Uterus (tissue), 4 donors: Measurements from ENCODE around the gene SHC2. TPM values are rescaled to one million over a fixed set of nuclear protein-coding genes. Genes with fewer than 3 reads are reported as not detected.

Source experiments
- DNase-seq, 2 donors: peaks; one replicate each; pipeline ENCODE4 v3.0.0-alpha.2; 2019 to 2020
- H3K27ac ChIP-seq, 2 donors: fragments of 200-600 bp; sonication (generic); 1 replicate in 1 of 2; 2 replicates in 1 of 2; pipeline ENCODE4 v1.5.1; 2016 to 2018
- H3K27me3 ChIP-seq, 2 donors: fragments of 200-600 bp; sonication (generic); one replicate each; pipeline ENCODE4 v1.5.1; 2018 to 2019; ENCODE audit warnings: control low read depth in 1 of 2
- H3K36me3 ChIP-seq, 2 donors: fragments of 200-600 bp; sonication (generic); one replicate each; pipeline ENCODE4 v1.5.1; 2019; ENCODE audit warnings: control low read depth in 1 of 2
- H3K4me1 ChIP-seq, 2 donors: fragments of 200-600 bp; sonication (generic); one replicate each; pipeline ENCODE4 v1.5.1; 2018 to 2019; ENCODE audit warnings: control low read depth in 1 of 2
- H3K4me3 ChIP-seq, 2 donors: fragments of 200-600 bp; sonication (generic); 1 replicate in 1 of 2; 2 replicates in 1 of 2; pipeline ENCODE4 v1.5.1; 2018 to 2019; ENCODE audit warnings: mild to moderate bottlenecking in 1 of 2
- H3K9me3 ChIP-seq, 2 donors: fragments of 200-600 bp; sonication (generic); one replicate each; pipeline ENCODE4 v1.5.1; 2019; ENCODE audit warnings: control low read depth in 1 of 2
- POLR2A ChIP-seq, 2 donors: fragments of 450-650 bp; IDR thresholded peaks; one replicate each; pipeline ENCODE4 v1.6.1; 2016; ENCODE audit warnings: antibody characterized with exemption in 2 of 2, mild to moderate bottlenecking in 1 of 2, moderate library complexity in 1 of 2
- intact Hi-C: fragments of 100-400 bp; cut with DNase I; formaldehyde crosslinking; loops from one replicate; pipeline ENCODE4 v1.15.1; 2023; ENCODE audit warnings: low total_unique reads
- small RNA-seq: library from RNA; depleted of rRNA; stranded (forward); fragments of <200 nt; gene quantifications from one replicate; pipeline ENCODE3, GENCODE V24; 2016
- total RNA-seq, 4 donors: library from RNA; depleted of rRNA in 3 of 4; stranded (reverse); fragments of >200 nt in 3 of 4; gene quantifications; one replicate each; pipeline versions ENCODE4 v1.1.0 to v1.2.4, GENCODE V29; 2014 to 2023
- TF ChIP-seq, protein P1 (sequence below), 4 experiments: fragments of 200-600 bp in 2 of 4; fragments of 450-650 bp in 2 of 4; sonication (generic) in 2 of 4; IDR thresholded peaks; one replicate each; pipeline ENCODE4 v1.5.1; 2016 to 2019; ENCODE audit warnings: antibody characterized with exemption in 4 of 4, mild to moderate bottlenecking in 2 of 4, moderate library complexity in 1 of 4
- donor health status: DM: yes; HTN: yes; CAD: no.

SHC2 gene
- total RNA-seq, 4 donors from 2014 or later = 2.9 to 43.6 (median 8.4) TPM

DNA sequence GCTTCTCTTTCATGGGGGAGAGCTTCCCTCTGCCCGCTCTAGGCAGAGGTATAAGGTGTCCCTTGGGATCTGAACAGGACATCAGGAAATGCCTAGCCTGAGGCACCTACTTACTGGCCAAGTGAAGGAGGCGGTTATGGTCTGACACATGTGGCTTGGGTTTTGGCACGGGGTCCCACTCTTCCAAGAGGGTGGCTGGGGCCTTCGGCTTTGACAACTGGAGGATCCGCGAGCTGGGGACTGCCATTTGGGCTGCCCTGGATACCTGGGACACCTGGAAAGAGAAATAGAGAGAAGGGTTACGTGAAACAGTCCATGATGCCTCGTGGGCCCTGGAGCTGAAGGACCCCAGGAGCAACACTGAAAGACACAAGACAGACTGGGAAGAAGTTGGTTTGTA, 93.9 kb downstream of the SHC2 start:
- TF ChIP-seq, protein P1, sequence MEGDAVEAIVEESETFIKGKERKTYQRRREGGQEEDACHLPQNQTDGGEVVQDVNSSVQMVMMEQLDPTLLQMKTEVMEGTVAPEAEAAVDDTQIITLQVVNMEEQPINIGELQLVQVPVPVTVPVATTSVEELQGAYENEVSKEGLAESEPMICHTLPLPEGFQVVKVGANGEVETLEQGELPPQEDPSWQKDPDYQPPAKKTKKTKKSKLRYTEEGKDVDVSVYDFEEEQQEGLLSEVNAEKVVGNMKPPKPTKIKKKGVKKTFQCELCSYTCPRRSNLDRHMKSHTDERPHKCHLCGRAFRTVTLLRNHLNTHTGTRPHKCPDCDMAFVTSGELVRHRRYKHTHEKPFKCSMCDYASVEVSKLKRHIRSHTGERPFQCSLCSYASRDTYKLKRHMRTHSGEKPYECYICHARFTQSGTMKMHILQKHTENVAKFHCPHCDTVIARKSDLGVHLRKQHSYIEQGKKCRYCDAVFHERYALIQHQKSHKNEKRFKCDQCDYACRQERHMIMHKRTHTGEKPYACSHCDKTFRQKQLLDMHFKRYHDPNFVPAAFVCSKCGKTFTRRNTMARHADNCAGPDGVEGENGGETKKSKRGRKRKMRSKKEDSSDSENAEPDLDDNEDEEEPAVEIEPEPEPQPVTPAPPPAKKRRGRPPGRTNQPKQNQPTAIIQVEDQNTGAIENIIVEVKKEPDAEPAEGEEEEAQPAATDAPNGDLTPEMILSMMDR (IDR thresholded peaks at IDR 0.05) = no peak
- no peak for TF ChIP-seq POLR2A (IDR thresholded peaks at IDR 0.05)
- H3K27ac ChIP-seq = no peak overlapping the region
- no peak overlapping the region for H3K4me3 ChIP-seq
- no peaks in the 10 kb centered on the region for H3K27me3 ChIP-seq
- no peaks in the 10 kb centered on the region for H3K9me3 ChIP-seq
- intact Hi-C loops = no loop called here
- no peaks in the 10 kb centered on the region for H3K36me3 ChIP-seq
- no peak for DNase-seq
- no peaks in the 10 kb centered on the region for H3K4me1 ChIP-seq

Small RNAs within 50 kb of the gene (small RNA-seq; reads per million reads assigned to genes)
- gene RNA5SP462 = not detected

Other genes with a start within 250 kb of the SHC2 start
- gene PLPP2, start 169.6 kb downstream of the SHC2 start, total RNA-seq = 10 to 100 TPM in 3 of 4 donors, 1 to 10 TPM in 1; 4.9 to 55.3 (median 15.3) TPM
- 10 to 100 TPM in 2 of 4 donors, 1 to 10 TPM in 2; 2.6 to 54.8 (median 12.7) TPM for gene MIER2, start 116.2 kb downstream of the SHC2 start, total RNA-seq
- 1 to 10 TPM in 2 of 4 donors, not detected in 2; 2.4 to 2.5 TPM for gene C2CD4C, start 51.9 kb downstream of the SHC2 start, total RNA-seq
- gene MADCAM1, start 35.5 kb upstream of the SHC2 start, total RNA-seq = 1 to 10 TPM in 1 of 4 donors, under 1 TPM in 1, not detected in 2; 0.34 to 2.7 TPM
- 10 to 100 TPM; 12.6 to 37.5 (median 29.9) TPM for gene TPGS1, start 46.5 kb upstream of the SHC2 start, total RNA-seq
- gene CDC34, start 70.7 kb upstream of the SHC2 start, total RNA-seq = 100 to 1,000 TPM in 2 of 4 donors, 10 to 100 TPM in 2; 44.4 to 459 (median 101) TPM
- gene GZMM, start 83.0 kb upstream of the SHC2 start, total RNA-seq = 1 to 10 TPM in 1 of 4 donors, under 1 TPM in 1, not detected in 2; 0.62 to 1.6 TPM
- 100 to 1,000 TPM; 211 to 305 (median 280) TPM for gene BSG, start 111.6 kb upstream of the SHC2 start, total RNA-seq
- under 1 TPM in 1 of 4 donors, not detected in 3; 0.83 TPM for gene HCN2, start 128.8 kb upstream of the SHC2 start, total RNA-seq
- gene POLRMT, start 172.5 kb upstream of the SHC2 start, total RNA-seq = 10 to 100 TPM; 10.5 to 42.0 (median 24.1) TPM
- 1 to 10 TPM in 1 of 4 donors, not detected in 3; 1.4 TPM for gene FGF22, start 178.8 kb upstream of the SHC2 start, total RNA-seq
- gene RNF126, start 202.2 kb upstream of the SHC2 start, total RNA-seq = 10 to 100 TPM in 3 of 4 donors, 1 to 10 TPM in 1; 9.5 to 44.3 (median 18.2) TPM
- gene FSTL3, start 215.4 kb upstream of the SHC2 start, total RNA-seq = 10 to 100 TPM; 25.3 to 71.7 (median 37.3) TPM
- gene PRSS57, start 234.4 kb upstream of the SHC2 start, total RNA-seq = not detected
- gene PALM, start 247.9 kb upstream of the SHC2 start, total RNA-seq = 10 to 100 TPM; 12.6 to 91.0 (median 42.2) TPM